ENCODE data around the gene ZNF778.

The ZNF778 gene

GRCh38 chr16:89217388-89218191 is at the start of gene ZNF778:
Gene ZNF778, plus strand, starts transcription at chr16:89217703. Its CDS starts 3,425 bp downstream, at chr16:89221128.
- H3K4me3 ChIP-seq (ENCODE audit: low read depth, low read length), result peak within 1 kb of the TSS; percentile 98
- no peak for DNase-seq (ENCODE audit: low read depth)

GRCh38 chr16:89168381-89169189 is 48.9 kb upstream of the ZNF778 start:
- TF ChIP-seq CTCF (IDR thresholded peaks at IDR 0.05; ENCODE audit: control insufficient read depth, extremely low read depth, insufficient read depth), result no peak

More at GRCh38 chr16:89217388-89218191, at the start of gene ZNF778:
- TF ChIP-seq CTCF (IDR thresholded peaks at IDR 0.05; ENCODE audit: control insufficient read depth, extremely low read depth, insufficient read depth), result no peak

GRCh38 chr16:89169778-89170177 is 47.7 kb upstream of the ZNF778 start:
- no peak for TF ChIP-seq CTCF (IDR thresholded peaks at IDR 0.05; ENCODE audit: control insufficient read depth, extremely low read depth, insufficient read depth)
- no peak overlapping the region for H3K4me3 ChIP-seq (ENCODE audit: low read depth, low read length)
- DNase-seq (ENCODE audit: low read depth), result no peak

More at GRCh38 chr16:89168381-89169189, 48.9 kb upstream of the ZNF778 start:
- DNase-seq (ENCODE audit: low read depth), result no peak
- no peak overlapping the region for H3K4me3 ChIP-seq (ENCODE audit: low read depth, low read length)

- no peak overlapping the region for H3K4me3 ChIP-seq (ENCODE audit: low read depth, low read length)
- DNase-seq (ENCODE audit: low read depth), result no peak
- TF ChIP-seq CTCF (IDR thresholded peaks at IDR 0.05; ENCODE audit: control insufficient read depth, extremely low read depth, insufficient read depth), result no peak
Observed at GRCh38 chr16:89170346-89171215, 46.9 kb upstream of the ZNF778 start.

GRCh38 chr16:89171216-89172170 is 46.0 kb upstream of the ZNF778 start, which contains the start of gene CDH15:
Gene CDH15, plus strand, starts transcription at chr16:89171748. Its CDS starts 84 bp downstream, at chr16:89171832.
- H3K4me3 ChIP-seq (ENCODE audit: low read depth, low read length), result peak within 1 kb of the TSS; percentile 47
- TF ChIP-seq CTCF (IDR thresholded peaks at IDR 0.05; ENCODE audit: control insufficient read depth, extremely low read depth, insufficient read depth), result no peak

More at GRCh38 chr16:89171216-89172170, 46.0 kb upstream of the ZNF778 start, which contains the start of gene CDH15:
- DNase-seq (ENCODE audit: low read depth), result peak; percentile 87

All from LNCaP clone FGC (cell line).